ENCODE measurements around the gene CITED2.

CITED2 gene

DNA sequence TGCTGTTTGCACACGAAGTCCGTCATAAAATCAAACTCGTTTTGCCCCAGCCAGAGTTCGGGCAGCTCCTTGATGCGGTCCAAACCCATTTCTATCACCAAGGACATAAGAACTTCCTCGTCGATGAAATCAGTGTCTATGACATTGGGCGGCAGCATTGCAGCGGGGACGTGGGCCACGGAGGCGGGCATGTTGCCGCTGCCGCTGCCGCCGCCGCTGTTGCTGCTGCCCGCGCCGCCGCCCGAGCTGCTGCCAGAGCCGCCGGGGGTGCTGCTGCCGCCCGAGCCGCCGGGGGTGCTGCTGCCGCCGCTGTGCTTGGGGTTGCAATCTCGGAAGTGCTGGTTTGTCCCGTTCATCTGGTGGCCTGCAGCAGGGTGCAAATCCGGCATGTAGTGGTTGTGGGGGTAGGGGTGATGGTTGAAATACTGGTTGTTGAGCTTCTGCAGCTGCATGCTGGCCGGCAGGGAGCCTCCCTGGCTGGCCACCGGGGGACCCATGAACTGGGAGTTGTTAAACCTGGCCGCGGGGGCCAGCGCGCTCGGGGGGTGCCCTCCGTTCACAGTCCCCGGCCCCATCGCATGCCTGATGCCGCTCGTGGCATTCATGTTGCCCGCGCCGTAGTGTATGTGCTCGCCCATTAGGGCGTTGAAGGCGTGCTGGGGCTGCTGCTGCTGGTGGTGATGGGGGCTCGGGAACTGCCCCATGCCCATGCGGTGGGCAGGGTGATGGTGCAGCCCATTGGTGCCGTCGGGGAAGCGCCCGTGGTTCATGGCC is 1.1 kb downstream of the CITED2 start (continued):
- no peak for TF ChIP-seq ZNF664 (tag by site-specific recombination; IDR thresholded peaks at IDR 0.05)
- TF ChIP-seq ZNF37A (tag by site-specific recombination; IDR thresholded peaks at IDR 0.05): no peak
- peak; percentile 61 for TF ChIP-seq GLIS1 (tag by site-specific recombination; IDR thresholded peaks at IDR 0.05)
- TF ChIP-seq ZNF660 (tag by site-specific recombination; IDR thresholded peaks at IDR 0.05): peak; percentile 66
- no peak for TF ChIP-seq ZNF433 (tag by site-specific recombination; IDR thresholded peaks at IDR 0.05; ENCODE audit: low read depth)
- no peak for TF ChIP-seq KLF7 (tag by site-specific recombination; IDR thresholded peaks at IDR 0.05; ENCODE audit: borderline replicate concordance)
- no peak for TF ChIP-seq ZNF585B (tag by site-specific recombination; IDR thresholded peaks at IDR 0.05)
- TF ChIP-seq SALL2 (tag by site-specific recombination; IDR thresholded peaks at IDR 0.05; ENCODE audit: borderline replicate concordance): no peak
- no peak for TF ChIP-seq ZNF350 (tag by site-specific recombination; IDR thresholded peaks at IDR 0.05)
- no peak for TF ChIP-seq ZNF530 (tag by site-specific recombination; IDR thresholded peaks at IDR 0.05; ENCODE audit: low read depth)
- no peak for TF ChIP-seq SP2 (tag by site-specific recombination; IDR thresholded peaks at IDR 0.05)
- no peak for TF ChIP-seq MEIS1 (CRISPR knock-in tag; IDR thresholded peaks at IDR 0.05; ENCODE audit: borderline replicate concordance)
- TF ChIP-seq ZBTB1 (tag by site-specific recombination; IDR thresholded peaks at IDR 0.05): no peak
- TF ChIP-seq, protein P1, sequence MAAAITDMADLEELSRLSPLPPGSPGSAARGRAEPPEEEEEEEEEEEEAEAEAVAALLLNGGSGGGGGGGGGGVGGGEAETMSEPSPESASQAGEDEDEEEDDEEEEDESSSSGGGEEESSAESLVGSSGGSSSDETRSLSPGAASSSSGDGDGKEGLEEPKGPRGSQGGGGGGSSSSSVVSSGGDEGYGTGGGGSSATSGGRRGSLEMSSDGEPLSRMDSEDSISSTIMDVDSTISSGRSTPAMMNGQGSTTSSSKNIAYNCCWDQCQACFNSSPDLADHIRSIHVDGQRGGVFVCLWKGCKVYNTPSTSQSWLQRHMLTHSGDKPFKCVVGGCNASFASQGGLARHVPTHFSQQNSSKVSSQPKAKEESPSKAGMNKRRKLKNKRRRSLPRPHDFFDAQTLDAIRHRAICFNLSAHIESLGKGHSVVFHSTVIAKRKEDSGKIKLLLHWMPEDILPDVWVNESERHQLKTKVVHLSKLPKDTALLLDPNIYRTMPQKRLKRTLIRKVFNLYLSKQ (tag by site-specific recombination; IDR thresholded peaks at IDR 0.05; ENCODE audit: borderline replicate concordance): no peak
- TF ChIP-seq SP3 (tag by site-specific recombination; IDR thresholded peaks at IDR 0.05): no peak
- peak; percentile 26 for TF ChIP-seq ZNF654 (tag by site-specific recombination; IDR thresholded peaks at IDR 0.05; ENCODE audit: low read depth)
- no peak for TF ChIP-seq ZNF624 (tag by site-specific recombination; IDR thresholded peaks at IDR 0.05)
- TF ChIP-seq ZNF776 (tag by site-specific recombination; IDR thresholded peaks at IDR 0.05; ENCODE audit: borderline replicate concordance): no peak
- TF ChIP-seq, protein P2, sequence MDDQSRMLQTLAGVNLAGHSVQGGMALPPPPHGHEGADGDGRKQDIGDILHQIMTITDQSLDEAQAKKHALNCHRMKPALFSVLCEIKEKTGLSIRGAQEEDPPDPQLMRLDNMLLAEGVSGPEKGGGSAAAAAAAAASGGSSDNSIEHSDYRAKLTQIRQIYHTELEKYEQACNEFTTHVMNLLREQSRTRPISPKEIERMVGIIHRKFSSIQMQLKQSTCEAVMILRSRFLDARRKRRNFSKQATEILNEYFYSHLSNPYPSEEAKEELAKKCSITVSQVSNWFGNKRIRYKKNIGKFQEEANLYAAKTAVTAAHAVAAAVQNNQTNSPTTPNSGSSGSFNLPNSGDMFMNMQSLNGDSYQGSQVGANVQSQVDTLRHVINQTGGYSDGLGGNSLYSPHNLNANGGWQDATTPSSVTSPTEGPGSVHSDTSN (CRISPR knock-in tag; IDR thresholded peaks at IDR 0.05): peak; percentile 87
- no peak for TF ChIP-seq ZNF132 (tag by site-specific recombination; IDR thresholded peaks at IDR 0.05; ENCODE audit: borderline replicate concordance)
- TF ChIP-seq, protein P3, sequence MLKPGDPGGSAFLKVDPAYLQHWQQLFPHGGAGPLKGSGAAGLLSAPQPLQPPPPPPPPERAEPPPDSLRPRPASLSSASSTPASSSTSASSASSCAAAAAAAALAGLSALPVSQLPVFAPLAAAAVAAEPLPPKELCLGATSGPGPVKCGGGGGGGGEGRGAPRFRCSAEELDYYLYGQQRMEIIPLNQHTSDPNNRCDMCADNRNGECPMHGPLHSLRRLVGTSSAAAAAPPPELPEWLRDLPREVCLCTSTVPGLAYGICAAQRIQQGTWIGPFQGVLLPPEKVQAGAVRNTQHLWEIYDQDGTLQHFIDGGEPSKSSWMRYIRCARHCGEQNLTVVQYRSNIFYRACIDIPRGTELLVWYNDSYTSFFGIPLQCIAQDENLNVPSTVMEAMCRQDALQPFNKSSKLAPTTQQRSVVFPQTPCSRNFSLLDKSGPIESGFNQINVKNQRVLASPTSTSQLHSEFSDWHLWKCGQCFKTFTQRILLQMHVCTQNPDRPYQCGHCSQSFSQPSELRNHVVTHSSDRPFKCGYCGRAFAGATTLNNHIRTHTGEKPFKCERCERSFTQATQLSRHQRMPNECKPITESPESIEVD (tag by site-specific recombination; IDR thresholded peaks at IDR 0.05): no peak
- TF ChIP-seq HOXC10 (CRISPR knock-in tag; IDR thresholded peaks at IDR 0.05): 0 out of 2 replicates have a peak, but pooled peaks have one; percentile 59
- TF ChIP-seq YY2 (tag by site-specific recombination; IDR thresholded peaks at IDR 0.05): no peak; the same call in 1 of the 2 replicates
- 0 out of 2 replicates have a peak, but pooled peaks have one; percentile 22 for TF ChIP-seq ZNF677 (tag by site-specific recombination; IDR thresholded peaks at IDR 0.05)
- TF ChIP-seq, protein P4, sequence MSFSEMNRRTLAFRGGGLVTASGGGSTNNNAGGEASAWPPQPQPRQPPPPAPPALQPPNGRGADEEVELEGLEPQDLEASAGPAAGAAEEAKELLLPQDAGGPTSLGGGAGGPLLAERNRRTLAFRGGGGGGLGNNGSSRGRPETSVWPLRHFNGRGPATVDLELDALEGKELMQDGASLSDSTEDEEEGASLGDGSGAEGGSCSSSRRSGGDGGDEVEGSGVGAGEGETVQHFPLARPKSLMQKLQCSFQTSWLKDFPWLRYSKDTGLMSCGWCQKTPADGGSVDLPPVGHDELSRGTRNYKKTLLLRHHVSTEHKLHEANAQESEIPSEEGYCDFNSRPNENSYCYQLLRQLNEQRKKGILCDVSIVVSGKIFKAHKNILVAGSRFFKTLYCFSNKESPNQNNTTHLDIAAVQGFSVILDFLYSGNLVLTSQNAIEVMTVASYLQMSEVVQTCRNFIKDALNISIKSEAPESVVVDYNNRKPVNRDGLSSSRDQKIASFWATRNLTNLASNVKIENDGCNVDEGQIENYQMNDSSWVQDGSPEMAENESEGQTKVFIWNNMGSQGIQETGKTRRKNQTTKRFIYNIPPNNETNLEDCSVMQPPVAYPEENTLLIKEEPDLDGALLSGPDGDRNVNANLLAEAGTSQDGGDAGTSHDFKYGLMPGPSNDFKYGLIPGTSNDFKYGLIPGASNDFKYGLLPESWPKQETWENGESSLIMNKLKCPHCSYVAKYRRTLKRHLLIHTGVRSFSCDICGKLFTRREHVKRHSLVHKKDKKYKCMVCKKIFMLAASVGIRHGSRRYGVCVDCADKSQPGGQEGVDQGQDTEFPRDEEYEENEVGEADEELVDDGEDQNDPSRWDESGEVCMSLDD (tag by site-specific recombination; IDR thresholded peaks at IDR 0.05): no peak
- TF ChIP-seq, protein P5, sequence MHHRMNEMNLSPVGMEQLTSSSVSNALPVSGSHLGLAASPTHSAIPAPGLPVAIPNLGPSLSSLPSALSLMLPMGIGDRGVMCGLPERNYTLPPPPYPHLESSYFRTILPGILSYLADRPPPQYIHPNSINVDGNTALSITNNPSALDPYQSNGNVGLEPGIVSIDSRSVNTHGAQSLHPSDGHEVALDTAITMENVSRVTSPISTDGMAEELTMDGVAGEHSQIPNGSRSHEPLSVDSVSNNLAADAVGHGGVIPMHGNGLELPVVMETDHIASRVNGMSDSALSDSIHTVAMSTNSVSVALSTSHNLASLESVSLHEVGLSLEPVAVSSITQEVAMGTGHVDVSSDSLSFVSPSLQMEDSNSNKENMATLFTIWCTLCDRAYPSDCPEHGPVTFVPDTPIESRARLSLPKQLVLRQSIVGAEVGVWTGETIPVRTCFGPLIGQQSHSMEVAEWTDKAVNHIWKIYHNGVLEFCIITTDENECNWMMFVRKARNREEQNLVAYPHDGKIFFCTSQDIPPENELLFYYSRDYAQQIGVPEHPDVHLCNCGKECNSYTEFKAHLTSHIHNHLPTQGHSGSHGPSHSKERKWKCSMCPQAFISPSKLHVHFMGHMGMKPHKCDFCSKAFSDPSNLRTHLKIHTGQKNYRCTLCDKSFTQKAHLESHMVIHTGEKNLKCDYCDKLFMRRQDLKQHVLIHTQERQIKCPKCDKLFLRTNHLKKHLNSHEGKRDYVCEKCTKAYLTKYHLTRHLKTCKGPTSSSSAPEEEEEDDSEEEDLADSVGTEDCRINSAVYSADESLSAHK (tag by site-specific recombination; IDR thresholded peaks at IDR 0.05): no peak
- TF ChIP-seq TRIM28 (IDR thresholded peaks at IDR 0.05; ENCODE audit: borderline replicate concordance, low read length): no peak
- TF ChIP-seq, protein P6, sequence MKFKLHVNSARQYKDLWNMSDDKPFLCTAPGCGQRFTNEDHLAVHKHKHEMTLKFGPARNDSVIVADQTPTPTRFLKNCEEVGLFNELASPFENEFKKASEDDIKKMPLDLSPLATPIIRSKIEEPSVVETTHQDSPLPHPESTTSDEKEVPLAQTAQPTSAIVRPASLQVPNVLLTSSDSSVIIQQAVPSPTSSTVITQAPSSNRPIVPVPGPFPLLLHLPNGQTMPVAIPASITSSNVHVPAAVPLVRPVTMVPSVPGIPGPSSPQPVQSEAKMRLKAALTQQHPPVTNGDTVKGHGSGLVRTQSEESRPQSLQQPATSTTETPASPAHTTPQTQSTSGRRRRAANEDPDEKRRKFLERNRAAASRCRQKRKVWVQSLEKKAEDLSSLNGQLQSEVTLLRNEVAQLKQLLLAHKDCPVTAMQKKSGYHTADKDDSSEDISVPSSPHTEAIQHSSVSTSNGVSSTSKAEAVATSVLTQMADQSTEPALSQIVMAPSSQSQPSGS (tag by site-specific recombination; IDR thresholded peaks at IDR 0.05; ENCODE audit: low read depth): no peak
